ENCODE data around the gene KRT73. TPM values are rescaled to one million over a fixed set of nuclear protein-coding genes. Genes with fewer than 3 reads are reported as not detected.

The KRT73 gene
- total and polyA plus RNA-seq, 4 donors: not detected

GRCh38 chr12:52587563-52587962 lies 30.8 kb downstream of the KRT73 start:
- no peak for DNase-seq (ENCODE audit: low spot score)

GRCh38 chr12:52585946-52586345 lies 32.4 kb downstream of the KRT73 start:
- Histone ChIP-seq H3K4me1 (ENCODE audit: control insufficient read depth in 4 of 4, insufficient read depth in 4 of 4, low read length in 3 of 4) (peaks cover 0 to 11% (median 4%) of the 10 kb centered on the region in 4 donors), H3K9me3 (ENCODE audit: control insufficient read depth in 4 of 4, low read length in 3 of 4) (no peaks in the 10 kb centered on the region), H3K27me3 (ENCODE audit: control insufficient read depth in 4 of 4, insufficient read depth in 4 of 4, low read length in 3 of 4) (no peaks in the 10 kb centered on the region), H3K27ac (ENCODE audit: low read depth in 1 of 2, low read length in 2 of 2) (no peak overlapping the region), H3K36me3 (ENCODE audit: control insufficient read depth in 4 of 4, insufficient read depth in 3 of 4, low read depth in 1 of 4, low read length in 3 of 4) (no peaks in the 10 kb centered on the region), H3K4me3 (ENCODE audit: low read depth in 1 of 3, low read length in 3 of 3) (no peak overlapping the region), H3K9ac (ENCODE audit: low read depth in 1 of 2, low read length in 2 of 2) (no peak overlapping the region)
- TF ChIP-seq FOXA1 (IDR thresholded peaks at IDR 0.05) (no peak), EGR1 (IDR thresholded peaks at IDR 0.05; ENCODE audit: low read depth in 2 of 2) (no peak), YY1 (IDR thresholded peaks at IDR 0.05) (no peak), REST (IDR thresholded peaks at IDR 0.05) (no peak), RXRA (IDR thresholded peaks at IDR 0.05) (no peak), HNF4G (IDR thresholded peaks at IDR 0.05) (no peak), RAD21 (IDR thresholded peaks at IDR 0.05) (no peak), GABPA (IDR thresholded peaks at IDR 0.05 in 1 of 2, conservative IDR thresholded peaks at IDR 0.05 in 1 of 2) (no peak), NR2F2 (IDR thresholded peaks at IDR 0.05) (no peak), JUND (IDR thresholded peaks at IDR 0.05) (no peak)
- WGBS: 86% methylated on average over 9 of the region's 9 CpGs
- no peak for DNase-seq (ENCODE audit: low spot score)

More at GRCh38 chr12:52587563-52587962, 30.8 kb downstream of the KRT73 start:
- Histone ChIP-seq H3K4me3 (ENCODE audit: low read depth in 1 of 3, low read length in 3 of 3) (no peak overlapping the region), H3K36me3 (ENCODE audit: control insufficient read depth in 4 of 4, insufficient read depth in 3 of 4, low read depth in 1 of 4, low read length in 3 of 4) (no peaks in the 10 kb centered on the region), H3K27ac (ENCODE audit: low read depth in 1 of 2, low read length in 2 of 2) (no peak overlapping the region), H3K9ac (ENCODE audit: low read depth in 1 of 2, low read length in 2 of 2) (no peak overlapping the region), H3K4me1 (ENCODE audit: control insufficient read depth in 4 of 4, insufficient read depth in 4 of 4, low read length in 3 of 4) (peaks cover 0 to 11% (median 4%) of the 10 kb centered on the region in 4 donors), H3K9me3 (ENCODE audit: control insufficient read depth in 4 of 4, low read length in 3 of 4) (no peaks in the 10 kb centered on the region), H3K27me3 (ENCODE audit: control insufficient read depth in 4 of 4, insufficient read depth in 4 of 4, low read length in 3 of 4) (no peaks in the 10 kb centered on the region)
- TF ChIP-seq ZBTB33 (IDR thresholded peaks at IDR 0.05): no peak
- TF ChIP-seq MAX (IDR thresholded peaks at IDR 0.05): no peak
- no peak for TF ChIP-seq GABPA (IDR thresholded peaks at IDR 0.05 in 1 of 2, conservative IDR thresholded peaks at IDR 0.05 in 1 of 2)
- TF ChIP-seq EGR1 (IDR thresholded peaks at IDR 0.05; ENCODE audit: low read depth in 2 of 2): no peak
- no peak for TF ChIP-seq TAF1 (conservative IDR thresholded peaks at IDR 0.05)
- no peak for TF ChIP-seq SP1 (IDR thresholded peaks at IDR 0.05)
- no peak for TF ChIP-seq RAD21 (IDR thresholded peaks at IDR 0.05)
- TF ChIP-seq JUND (IDR thresholded peaks at IDR 0.05): no peak
- 79% methylated on average over 17 of the region's 17 CpGs for WGBS
